ENCODE measurements around the gene PPEF1.
"Not testable (repeated sequence)": the region's sequence is repeated elsewhere in the genome, so short reads cannot be mapped to it uniquely, and the experiment has no call there.

Gene PPEF1

GRCh38 chrX:18793601-18794089 is 86.2 kb downstream of the PPEF1 start:
- DNase-seq (ENCODE audit: low read depth), result no peak

- no peak for DNase-seq (ENCODE audit: low read depth)
Measured at GRCh38 chrX:18797141-18797540, 89.7 kb downstream of the PPEF1 start.

- DNase-seq (ENCODE audit: low read depth), result no peak
Measured at GRCh38 chrX:18799911-18800310, 92.5 kb downstream of the PPEF1 start.

- DNase-seq (ENCODE audit: low read depth), result no peak
Measured at GRCh38 chrX:18809641-18810040, 102.2 kb downstream of the PPEF1 start.

GRCh38 chrX:18810416-18810815 is 103.0 kb downstream of the PPEF1 start:
- DNase-seq (ENCODE audit: low read depth), result no peak

GRCh38 chrX:18825375-18825774 is 117.9 kb downstream of the PPEF1 start:
- no peak for DNase-seq (ENCODE audit: low read depth)

GRCh38 chrX:18828832-18829404 is 121.5 kb downstream of the PPEF1 start:
- DNase-seq (ENCODE audit: low read depth), result no peak

- no peak for DNase-seq (ENCODE audit: low read depth)
Measured at GRCh38 chrX:18833071-18833731, 125.8 kb downstream of the PPEF1 start.

GRCh38 chrX:18847901-18848300 is 140.5 kb downstream of the PPEF1 start:
- not testable (repeated sequence) for DNase-seq (ENCODE audit: low read depth)

GRCh38 chrX:18855919-18856644 is 148.6 kb downstream of the PPEF1 start:
- DNase-seq (ENCODE audit: low read depth), result no peak

GRCh38 chrX:18856645-18856997 is 149.2 kb downstream of the PPEF1 start:
- DNase-seq (ENCODE audit: low read depth), result no peak

- DNase-seq (ENCODE audit: low read depth), result no peak
Measured at GRCh38 chrX:18861511-18861910, 154.1 kb downstream of the PPEF1 start.

- no peak for DNase-seq (ENCODE audit: low read depth)
Measured at GRCh38 chrX:18864390-18864920, 157.0 kb downstream of the PPEF1 start.

- DNase-seq (ENCODE audit: low read depth), result no peak
Measured at GRCh38 chrX:18871161-18871890, 163.9 kb downstream of the PPEF1 start.

GRCh38 chrX:18871970-18872369 is 164.5 kb downstream of the PPEF1 start:
- DNase-seq (ENCODE audit: low read depth), result no peak

- DNase-seq (ENCODE audit: low read depth), result no peak
Measured at GRCh38 chrX:18872621-18873020, 165.2 kb downstream of the PPEF1 start.

- no peak for DNase-seq (ENCODE audit: low read depth)
Measured at GRCh38 chrX:18873189-18873791, 165.8 kb downstream of the PPEF1 start.

GRCh38 chrX:18873836-18874235 is 166.4 kb downstream of the PPEF1 start:
- DNase-seq (ENCODE audit: low read depth), result no peak

GRCh38 chrX:18874560-18875255 is 167.3 kb downstream of the PPEF1 start:
- DNase-seq (ENCODE audit: low read depth), result no peak

GRCh38 chrX:18875256-18875878 is 167.9 kb downstream of the PPEF1 start:
- no peak for DNase-seq (ENCODE audit: low read depth)

GRCh38 chrX:18877469-18877868 is 170.0 kb downstream of the PPEF1 start:
- DNase-seq (ENCODE audit: low read depth), result no peak
